HG03025 (cell line): Measurements from ENCODE around the gene CWC27.
A peak's percentile ranks its signal among the peaks of the same experiment; 100 is the strongest.

ENCODE experiments used
- ATAC-seq: cut with Tn5 transposase; IDR thresholded peaks from one replicate; pipeline ENCODE4 v1.9.1; 2021; ENCODE audit warnings: mild to moderate bottlenecking, moderate library complexity; ENCODE audit not compliant: unreplicated experiment, low FRiP score

The CWC27 gene

GRCh38 chr5:65061250-65061973 is 292.7 kb downstream of the CWC27 start:
- peak; percentile 69 for ATAC-seq

- ATAC-seq = peak; percentile 41
Measured at GRCh38 chr5:65061974-65062353, 293.2 kb downstream of the CWC27 start.

GRCh38 chr5:65062469-65063083 is 293.8 kb downstream of the CWC27 start:
- ATAC-seq = no peak

- ATAC-seq = no peak
Measured at GRCh38 chr5:65065001-65065511, 296.3 kb downstream of the CWC27 start.

GRCh38 chr5:65066387-65067146 is 297.8 kb downstream of the CWC27 start:
- peak; percentile 65 for ATAC-seq

GRCh38 chr5:65067147-65067506 is 298.4 kb downstream of the CWC27 start:
- no peak for ATAC-seq
